ENCODE data around the gene RPL28.
"Not testable (repeated sequence)": the region's sequence is repeated elsewhere in the genome, so short reads cannot be mapped to it uniquely, and the experiment has no call there.

The RPL28 gene

GRCh38 chr19:55392820-55393761 is 7.4 kb downstream of the RPL28 start:
- peak; percentile 31 for DNase-seq (ENCODE audit: low read depth)

GRCh38 chr19:55398200-55398925 is 12.6 kb downstream of the RPL28 start:
- no peak for DNase-seq (ENCODE audit: low read depth)

- DNase-seq (ENCODE audit: low read depth) = no peak
These were observed 14.8 kb downstream of the RPL28 start for GRCh38 chr19:55400281-55401087.

GRCh38 chr19:55401390-55401789 is 15.7 kb downstream of the RPL28 start:
- DNase-seq (ENCODE audit: low read depth) = not testable (repeated sequence)

- no peak for DNase-seq (ENCODE audit: low read depth)
These were observed 16.8 kb downstream of the RPL28 start for GRCh38 chr19:55402509-55402908.

- no peak for DNase-seq (ENCODE audit: low read depth)
These were observed 19.9 kb downstream of the RPL28 start for GRCh38 chr19:55405638-55406037.

- no peak for DNase-seq (ENCODE audit: low read depth)
These were observed 20.5 kb downstream of the RPL28 start for GRCh38 chr19:55406091-55406825.

GRCh38 chr19:55406826-55407549 is 21.3 kb downstream of the RPL28 start:
- peak; percentile 33 for DNase-seq (ENCODE audit: low read depth)

- not testable (repeated sequence) for DNase-seq (ENCODE audit: low read depth)
These were observed 21.7 kb downstream of the RPL28 start, which contains the start of gene UBE2S for GRCh38 chr19:55407550-55407799. TSS of gene UBE2S (minus strand) at chr19:55407788. CDS start at chr19:55407589, 199 bp downstream.

GRCh38 chr19:55407800-55408532 is 22.2 kb downstream of the RPL28 start:
- peak; percentile 100 for DNase-seq (ENCODE audit: low read depth)

- DNase-seq (ENCODE audit: low read depth) = no peak
These were observed 22.8 kb downstream of the RPL28 start for GRCh38 chr19:55408533-55408872.

GRCh38 chr19:55409179-55409578 is 23.4 kb downstream of the RPL28 start:
- DNase-seq (ENCODE audit: low read depth) = not testable (repeated sequence)

GRCh38 chr19:55410168-55410567 is 24.4 kb downstream of the RPL28 start:
- DNase-seq (ENCODE audit: low read depth) = no peak

GRCh38 chr19:55418185-55418584 is 32.5 kb downstream of the RPL28 start:
- peak; percentile 79 for DNase-seq (ENCODE audit: low read depth)

GRCh38 chr19:55419103-55419502 is 33.4 kb downstream of the RPL28 start:
- DNase-seq (ENCODE audit: low read depth) = no peak

- DNase-seq (ENCODE audit: low read depth) = no peak
These were observed 34.0 kb downstream of the RPL28 start for GRCh38 chr19:55419624-55420236.

GRCh38 chr19:55421281-55421680 is 35.5 kb downstream of the RPL28 start:
- not testable (repeated sequence) for DNase-seq (ENCODE audit: low read depth)

GRCh38 chr19:55423225-55424005 is 37.7 kb downstream of the RPL28 start:
- no peak for DNase-seq (ENCODE audit: low read depth)

GRCh38 chr19:55424518-55424917 is 38.8 kb downstream of the RPL28 start:
- DNase-seq (ENCODE audit: low read depth) = no peak

Measured in amniotic epithelial cell (primary cell).